SH-SY5Y (cell line): Measurements from ENCODE around the gene MPV17.

Experiments
- GATA2 ChIP-seq: IDR thresholded peaks from 2 replicates; pipeline ENCODE4 v1.6.1; 2011; ENCODE audit warnings: mild to moderate bottlenecking, low read depth, low read length
- GATA3 ChIP-seq: IDR thresholded peaks from 2 replicates; pipeline ENCODE4 v1.6.1; 2011; ENCODE audit warnings: low read depth, mild to moderate bottlenecking, low read length, moderate library complexity

- TF ChIP-seq GATA2, result 0 out of 2 replicates have a peak, but pooled peaks have one; percentile 28
- TF ChIP-seq GATA3, result no peak
Measured at GRCh38 chr2:27322766-27323595, at the start of gene MPV17.
